BLaER1 (cell line): Measurements from ENCODE around the gene CRADD.

Experiments used
- H3K27ac ChIP-seq: shearing (Covaris generic); formaldehyde crosslinking; 2 replicates; pipeline ENCODE4 v1.8.1; 2022
- H3K27me3 ChIP-seq: shearing (Covaris generic); formaldehyde crosslinking; 2 replicates; pipeline ENCODE4 v1.8.1; 2022
- H3K36me3 ChIP-seq: shearing (Covaris generic); formaldehyde crosslinking; 2 replicates; pipeline ENCODE4 v1.8.1; 2022
- H3K4me1 ChIP-seq: shearing (Covaris generic); formaldehyde crosslinking; 2 replicates; pipeline ENCODE4 v1.8.1; 2022
- H3K4me2 ChIP-seq: shearing (Covaris generic); formaldehyde crosslinking; 2 replicates; pipeline ENCODE4 v1.8.1; 2022
- H3K4me3 ChIP-seq: shearing (Covaris generic); formaldehyde crosslinking; 2 replicates; pipeline ENCODE4 v1.8.1; 2022
- H3K9ac ChIP-seq: shearing (Covaris generic); formaldehyde crosslinking; 2 replicates; pipeline ENCODE4 v1.8.1; 2022
- H3K9me3 ChIP-seq: shearing (Covaris generic); formaldehyde crosslinking; 2 replicates; pipeline ENCODE4 v1.8.1; 2022
- H4K20me1 ChIP-seq: shearing (Covaris generic); formaldehyde crosslinking; 2 replicates; pipeline ENCODE4 v1.8.1; 2022
- Cebpa-rat ChIP-seq: shearing (Covaris generic); IDR thresholded peaks from 2 replicates; pipeline ENCODE4 v1.8.1; 2022

The CRADD gene

DNA sequence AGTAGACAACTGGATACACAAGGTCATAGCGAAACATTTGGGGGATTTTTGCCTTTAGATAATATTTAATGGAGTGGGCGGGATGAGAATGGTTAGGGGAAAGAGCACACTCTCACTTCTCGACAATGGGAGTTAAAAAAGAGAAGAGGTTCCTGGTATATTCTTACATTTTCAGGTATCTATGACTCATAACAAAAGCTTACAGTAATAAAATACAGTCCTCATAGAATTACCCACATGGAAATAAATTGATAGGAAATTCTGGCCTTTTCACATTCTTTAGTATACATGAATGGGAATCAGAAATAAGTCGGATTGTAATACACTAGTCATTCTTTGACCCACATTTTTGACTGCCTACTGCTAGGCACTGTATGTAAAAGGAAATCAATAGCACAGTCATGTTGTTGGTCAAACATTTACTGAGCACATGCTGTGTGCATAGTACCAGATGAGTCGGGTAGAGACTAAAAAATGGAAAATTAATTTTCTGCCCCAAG, 8.2 kb upstream of the CRADD start:
- no peak overlapping the region for H3K4me3 ChIP-seq
- no peaks in the 10 kb centered on the region for H4K20me1 ChIP-seq
- peaks cover 6% of the 10 kb centered on the region; the same call in 1 of the 2 replicates for H3K9me3 ChIP-seq
- H3K9ac ChIP-seq, result no peak overlapping the region
- H3K4me2 ChIP-seq, result no peak overlapping the region
- TF ChIP-seq Cebpa-rat, result no peak
- H3K4me1 ChIP-seq, result no peaks in the 10 kb centered on the region
- no peaks in the 10 kb centered on the region for H3K27me3 ChIP-seq
- no peak overlapping the region for H3K27ac ChIP-seq
- no peaks in the 10 kb centered on the region for H3K36me3 ChIP-seq

DNA sequence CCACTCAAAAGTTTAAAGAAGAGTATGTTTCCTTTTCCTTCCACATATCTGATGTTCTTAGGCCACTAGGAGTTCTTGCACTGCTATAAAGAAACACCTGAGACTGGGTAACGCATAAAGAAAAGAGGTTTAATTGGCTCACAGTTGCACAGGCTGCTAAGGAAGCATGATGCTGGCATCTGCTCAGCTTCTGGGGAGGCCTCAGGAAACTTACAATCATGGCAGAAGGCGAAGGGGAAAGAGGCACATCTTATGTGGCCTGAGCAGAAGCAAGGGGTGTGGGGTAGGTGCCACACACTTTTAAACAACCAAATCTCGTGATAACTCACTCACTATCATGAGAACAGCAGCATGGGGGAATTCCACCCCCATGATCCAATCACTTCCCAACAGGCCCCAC, 7.7 kb upstream of the CRADD start:
- Histone ChIP-seq H3K36me3 (no peaks in the 10 kb centered on the region), H3K4me3 (no peak overlapping the region), H4K20me1 (no peaks in the 10 kb centered on the region), H3K27ac (no peak overlapping the region), H3K4me1 (no peaks in the 10 kb centered on the region), H3K9ac (no peak overlapping the region), H3K9me3 (peaks cover 6% of the 10 kb centered on the region; the same call in 1 of the 2 replicates), H3K27me3 (no peaks in the 10 kb centered on the region), H3K4me2 (no peak overlapping the region)
- TF ChIP-seq Cebpa-rat, result no peak

DNA sequence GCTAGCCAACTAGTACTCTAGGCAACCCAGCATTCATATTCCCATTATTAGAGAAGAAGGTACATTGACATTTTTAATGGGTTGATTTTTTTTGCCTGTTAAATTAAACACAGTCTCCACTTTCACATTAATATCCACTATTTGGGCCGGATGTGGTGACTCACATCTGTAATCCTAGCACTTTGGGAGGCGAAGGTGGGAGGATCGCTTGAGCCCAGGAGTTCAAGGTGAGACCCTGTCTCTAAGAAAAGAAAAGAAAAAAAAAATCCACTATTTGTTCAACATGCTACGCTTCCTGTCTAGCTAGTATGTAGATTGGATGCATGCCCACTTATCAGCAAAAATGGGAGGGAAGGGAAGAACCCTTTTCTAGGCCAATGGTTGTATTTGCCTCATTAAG, 7.1 kb upstream of the CRADD start:
- Histone ChIP-seq H3K4me1 (no peaks in the 10 kb centered on the region), H3K36me3 (no peaks in the 10 kb centered on the region), H3K9ac (no peak overlapping the region), H3K27ac (no peak overlapping the region), H3K9me3 (peaks cover 6% of the 10 kb centered on the region; the same call in 1 of the 2 replicates), H3K27me3 (no peaks in the 10 kb centered on the region), H3K4me2 (no peak overlapping the region), H3K4me3 (no peak overlapping the region), H4K20me1 (no peaks in the 10 kb centered on the region)
- TF ChIP-seq Cebpa-rat, result no peak

DNA sequence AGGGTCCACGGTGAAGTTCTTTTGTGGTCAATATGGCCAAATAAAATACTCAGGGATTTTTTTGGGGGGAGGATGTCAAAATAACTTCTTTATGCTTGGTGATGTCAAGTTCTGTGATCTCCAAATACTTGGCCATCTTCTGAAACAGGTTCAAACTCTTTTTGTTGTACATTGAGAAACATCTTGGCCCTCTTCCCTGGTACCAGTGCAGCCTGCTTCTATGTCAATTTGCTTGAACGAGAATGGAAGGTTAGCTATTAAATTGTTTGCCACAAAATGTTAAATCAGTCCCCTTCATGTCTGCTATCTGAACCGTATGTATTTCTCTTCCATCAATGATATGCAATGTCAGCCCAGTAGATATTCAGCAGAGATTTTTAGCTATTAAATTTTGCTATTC, 6.1 kb upstream of the CRADD start:
- Histone ChIP-seq H3K27me3 (no peaks in the 10 kb centered on the region), H3K4me1 (no peaks in the 10 kb centered on the region), H3K9ac (no peak overlapping the region), H3K4me2 (no peak overlapping the region), H3K27ac (no peak overlapping the region), H3K4me3 (no peak overlapping the region), H4K20me1 (no peaks in the 10 kb centered on the region), H3K9me3 (peaks cover 6% of the 10 kb centered on the region; the same call in 1 of the 2 replicates), H3K36me3 (no peaks in the 10 kb centered on the region)
- TF ChIP-seq Cebpa-rat, result no peak

DNA sequence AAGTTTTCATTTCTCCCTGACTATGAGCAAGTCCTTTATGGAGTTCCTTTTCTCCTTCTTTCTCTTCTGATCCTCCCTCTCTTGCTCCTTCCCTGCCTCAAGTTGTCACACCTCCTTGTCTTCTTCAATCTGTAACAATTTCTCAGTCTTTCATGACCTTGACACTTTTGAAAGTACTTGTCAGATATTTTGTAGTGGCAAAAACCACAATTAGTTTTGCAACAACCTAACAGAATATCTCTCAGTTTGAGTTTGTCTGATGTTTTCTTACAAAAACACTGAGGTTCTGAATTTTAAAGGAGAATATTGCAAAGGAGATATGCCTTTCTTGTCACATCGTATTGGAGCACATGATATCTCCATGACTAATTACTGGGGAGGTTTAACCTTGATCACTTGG, 4.1 kb upstream of the CRADD start:
- Histone ChIP-seq H3K4me1 (peaks cover 4% of the 10 kb centered on the region), H4K20me1 (no peaks in the 10 kb centered on the region), H3K27ac (no peak overlapping the region), H3K36me3 (no peaks in the 10 kb centered on the region), H3K4me2 (no peak overlapping the region), H3K4me3 (no peak overlapping the region), H3K9me3 (peaks cover 6% of the 10 kb centered on the region), H3K9ac (no peak overlapping the region), H3K27me3 (no peaks in the 10 kb centered on the region)
- no peak for TF ChIP-seq Cebpa-rat

DNA sequence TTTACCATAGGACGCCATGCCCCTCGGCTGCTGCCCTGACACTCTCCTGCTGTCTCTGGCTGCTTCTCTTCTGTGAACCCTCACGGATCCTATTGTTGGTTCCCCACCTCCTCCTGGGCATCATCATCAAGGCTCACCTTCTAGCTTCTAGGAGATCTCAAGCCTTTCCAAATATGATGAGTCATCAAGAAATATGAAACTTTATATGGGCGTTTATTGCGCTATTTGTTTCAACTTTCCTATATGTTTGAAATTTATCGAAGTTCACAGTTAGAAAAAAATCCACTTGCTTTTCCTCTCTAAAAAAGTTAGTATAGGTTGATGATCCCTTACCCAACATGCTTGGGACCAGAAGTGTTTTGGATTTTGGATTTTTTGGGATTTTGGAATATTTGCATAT, 2.8 kb upstream of the CRADD start:
- Histone ChIP-seq H4K20me1 (no peaks in the 10 kb centered on the region), H3K9ac (no peak overlapping the region), H3K36me3 (no peaks in the 10 kb centered on the region), H3K4me2 (no peak overlapping the region), H3K9me3 (peaks cover 2% of the 10 kb centered on the region), H3K27me3 (no peaks in the 10 kb centered on the region), H3K27ac (no peak overlapping the region), H3K4me3 (no peak overlapping the region), H3K4me1 (peaks cover 11% of the 10 kb centered on the region)
- TF ChIP-seq Cebpa-rat, result no peak

DNA sequence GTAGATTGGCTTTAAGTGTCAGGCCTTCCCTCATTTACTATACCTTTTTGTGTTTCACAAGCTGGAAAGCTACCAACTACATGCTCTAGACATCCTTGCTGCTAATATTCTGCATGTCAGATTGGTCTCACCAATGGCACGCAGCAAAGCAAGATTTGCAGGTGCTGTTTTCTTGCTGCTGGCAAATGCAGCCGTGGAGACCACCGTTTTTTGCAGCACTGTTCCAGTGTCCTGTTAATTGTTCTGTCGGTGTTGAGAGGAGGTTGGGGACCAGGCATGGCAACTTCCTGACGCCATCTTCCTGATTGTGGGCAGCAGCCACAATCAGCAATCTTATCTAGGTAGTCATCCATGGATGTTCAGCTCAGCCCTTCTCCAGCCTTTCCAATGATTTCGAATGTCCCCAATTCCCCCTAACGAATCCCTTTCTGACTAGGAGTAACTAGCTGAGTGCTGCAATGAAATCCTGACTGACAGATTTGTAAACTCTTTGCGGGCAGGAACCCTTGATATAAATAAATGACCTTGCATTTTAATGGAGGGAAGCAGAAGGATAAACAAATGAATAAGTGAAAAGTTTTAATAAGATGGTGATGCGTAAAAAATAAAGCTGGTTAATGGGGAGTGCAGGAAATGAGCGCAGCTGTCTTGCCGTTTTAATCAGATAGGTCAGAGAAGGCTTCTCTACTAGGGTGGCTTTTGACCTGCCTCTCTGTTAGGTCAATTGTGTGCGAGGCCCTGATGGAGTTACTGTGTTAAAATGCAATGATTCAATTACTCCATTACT, 574 bp upstream of the CRADD start:
- Histone ChIP-seq H3K4me1 (peaks cover 23% of the 10 kb centered on the region), H4K20me1 (no peaks in the 10 kb centered on the region), H3K4me3 (peak overlapping the region; percentile 73), H3K9ac (no peak overlapping the region), H3K9me3 (no peaks in the 10 kb centered on the region; the same call in 1 of the 2 replicates), H3K27me3 (no peaks in the 10 kb centered on the region), H3K36me3 (no peaks in the 10 kb centered on the region), H3K27ac (peak overlapping the region; percentile 94), H3K4me2 (peak overlapping the region; percentile 93)
- TF ChIP-seq Cebpa-rat, result no peak

DNA sequence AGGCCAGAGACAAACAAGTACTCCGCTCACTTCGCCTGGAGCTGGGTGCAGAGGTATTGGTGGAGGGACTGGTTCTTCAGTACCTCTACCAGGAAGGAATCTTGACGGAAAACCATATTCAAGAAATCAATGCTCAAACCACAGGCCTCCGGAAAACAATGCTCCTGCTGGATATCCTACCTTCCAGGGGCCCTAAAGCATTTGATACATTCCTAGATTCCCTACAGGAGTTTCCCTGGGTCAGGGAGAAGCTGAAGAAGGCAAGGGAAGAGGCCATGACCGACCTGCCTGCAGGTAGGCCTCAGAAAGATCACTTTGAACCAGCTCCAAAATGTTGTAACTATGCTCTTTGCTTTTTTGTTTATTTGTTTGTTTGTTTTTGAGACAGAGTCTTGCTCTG, 1.6 kb downstream of the CRADD start:
- H3K36me3 ChIP-seq, result no peaks in the 10 kb centered on the region
- no peaks in the 10 kb centered on the region for H3K27me3 ChIP-seq
- H4K20me1 ChIP-seq, result no peaks in the 10 kb centered on the region
- no peak overlapping the region for H3K27ac ChIP-seq
- peak overlapping the region; percentile 93 for H3K4me2 ChIP-seq
- TF ChIP-seq Cebpa-rat, result no peak
- H3K4me1 ChIP-seq, result peaks cover 23% of the 10 kb centered on the region
- H3K9me3 ChIP-seq, result no peaks in the 10 kb centered on the region; the same call in 1 of the 2 replicates
- H3K4me3 ChIP-seq, result no peak overlapping the region
- H3K9ac ChIP-seq, result no peak overlapping the region

DNA sequence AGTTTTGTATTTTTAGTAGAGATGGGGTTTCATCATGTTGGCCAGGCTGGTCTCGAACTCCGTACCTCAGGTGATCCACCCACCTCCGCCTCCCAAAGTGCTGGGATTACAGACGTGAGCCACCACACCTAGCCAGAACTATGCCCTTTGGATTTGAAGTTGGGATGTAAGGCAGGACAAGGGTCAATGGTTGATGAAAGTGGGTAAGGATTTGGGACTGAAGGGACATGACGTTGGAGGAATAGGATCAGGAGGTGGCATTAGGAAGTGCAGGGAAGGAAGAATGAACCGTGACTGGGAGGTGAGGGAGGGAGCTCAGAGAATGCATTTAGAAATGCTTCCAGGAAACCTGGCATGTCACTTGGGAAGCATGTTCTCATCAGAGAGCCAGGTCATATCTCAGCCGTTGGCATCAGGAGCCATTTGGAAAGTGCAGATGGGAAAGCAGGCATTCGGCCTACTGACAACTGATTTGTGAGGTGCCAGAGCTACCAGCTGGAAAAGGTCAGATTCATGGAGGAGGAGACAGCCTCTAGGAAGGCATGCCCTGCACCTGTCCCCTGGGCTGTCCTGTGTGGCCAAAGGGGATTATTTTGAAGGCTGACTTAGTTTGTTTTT, 2.2 kb downstream of the CRADD start:
- Histone ChIP-seq H3K4me3 (no peak overlapping the region), H4K20me1 (no peaks in the 10 kb centered on the region), H3K4me2 (peak overlapping the region; percentile 4; the same call in 1 of the 2 replicates), H3K9ac (no peak overlapping the region), H3K36me3 (no peaks in the 10 kb centered on the region), H3K27ac (no peak overlapping the region), H3K27me3 (no peaks in the 10 kb centered on the region), H3K9me3 (no peaks in the 10 kb centered on the region; the same call in 1 of the 2 replicates), H3K4me1 (peaks cover 23% of the 10 kb centered on the region)
- no peak for TF ChIP-seq Cebpa-rat

DNA sequence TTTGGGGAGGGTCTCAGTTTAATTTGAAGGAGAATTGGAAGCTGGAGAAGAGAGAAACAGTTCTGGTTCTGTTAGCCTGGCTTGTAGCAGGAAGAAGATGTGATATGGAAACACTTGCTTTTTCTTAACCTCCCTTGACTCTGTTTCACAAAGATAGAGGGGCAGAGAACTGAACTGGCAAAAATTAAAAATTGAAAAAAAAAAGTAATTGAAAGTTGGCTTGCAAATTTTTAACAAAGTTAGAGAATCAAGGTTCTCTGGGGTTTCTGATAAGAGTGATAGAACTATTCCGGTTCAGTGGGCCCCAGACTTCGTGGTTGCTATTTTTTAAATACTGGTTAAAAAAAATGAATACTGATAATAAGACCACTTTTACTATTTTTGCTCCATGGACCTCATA, 2.8 kb downstream of the CRADD start:
- no peak overlapping the region for H3K9ac ChIP-seq

More for the DNA sequence above, 2.8 kb downstream of the CRADD start:
- Histone ChIP-seq H3K9me3 (no peaks in the 10 kb centered on the region; the same call in 1 of the 2 replicates), H3K4me1 (peaks cover 23% of the 10 kb centered on the region), H3K27me3 (no peaks in the 10 kb centered on the region), H3K4me2 (peak overlapping the region; percentile 4; the same call in 1 of the 2 replicates), H3K36me3 (no peaks in the 10 kb centered on the region), H3K27ac (no peak overlapping the region), H3K4me3 (no peak overlapping the region), H4K20me1 (no peaks in the 10 kb centered on the region)
- no peak for TF ChIP-seq Cebpa-rat
